Nephron progenitor cell (in vitro differentiated cells): Measurements from ENCODE around the gene NTMT1.
A peak's percentile ranks its signal among the peaks of the same experiment; 100 is the strongest.

Experiments
- DNase-seq: peaks from one replicate; pipeline ENCODE4 v3.0.0; 2021
- H3K27ac Mint-ChIP-seq: 2 replicates; pipeline ENCODE4 v1.8.0; 2021; ENCODE audit warnings: mild to moderate bottlenecking, moderate library complexity, mixed read lengths
- H3K27me3 Mint-ChIP-seq: 2 replicates; pipeline ENCODE4 v1.8.0; 2021; ENCODE audit warnings: mild to moderate bottlenecking, low read depth, mixed read lengths; ENCODE audit not compliant: poor library complexity
- H3K36me3 Mint-ChIP-seq: 2 replicates; pipeline ENCODE4 v1.8.0; 2021; ENCODE audit warnings: low read depth, mixed read lengths
- H3K4me1 Mint-ChIP-seq: 2 replicates; pipeline ENCODE4 v1.8.0; 2021; ENCODE audit warnings: mixed read lengths
- H3K4me3 Mint-ChIP-seq: 2 replicates; pipeline ENCODE4 v1.8.0; 2021; ENCODE audit warnings: mild to moderate bottlenecking, moderate library complexity, mixed read lengths
- H3K9me3 Mint-ChIP-seq: 2 replicates; pipeline ENCODE4 v1.8.0; 2021; ENCODE audit warnings: mild to moderate bottlenecking, moderate library complexity, mixed read lengths
- TF ChIP-seq, protein P1 (sequence below): fragments of 200-600 bp; sonication (generic); IDR thresholded peaks from 2 replicates; pipeline ENCODE4 v1.5.0; 2021; ENCODE audit warnings: antibody characterized with exemption

The NTMT1 gene

GRCh38 chr9:129649726-129650679 is 24.0 kb downstream of the NTMT1 start:
- Mint-ChIP-seq H3K4me1 (peaks cover 81% of the 10 kb centered on the region), H3K27ac (peak overlapping the region; percentile 92), H3K27me3 (no peaks in the 10 kb centered on the region), H3K36me3 (no peaks in the 10 kb centered on the region), H3K4me3 (no peak overlapping the region), H3K9me3 (peaks cover 4% of the 10 kb centered on the region)
- TF ChIP-seq, protein P1, sequence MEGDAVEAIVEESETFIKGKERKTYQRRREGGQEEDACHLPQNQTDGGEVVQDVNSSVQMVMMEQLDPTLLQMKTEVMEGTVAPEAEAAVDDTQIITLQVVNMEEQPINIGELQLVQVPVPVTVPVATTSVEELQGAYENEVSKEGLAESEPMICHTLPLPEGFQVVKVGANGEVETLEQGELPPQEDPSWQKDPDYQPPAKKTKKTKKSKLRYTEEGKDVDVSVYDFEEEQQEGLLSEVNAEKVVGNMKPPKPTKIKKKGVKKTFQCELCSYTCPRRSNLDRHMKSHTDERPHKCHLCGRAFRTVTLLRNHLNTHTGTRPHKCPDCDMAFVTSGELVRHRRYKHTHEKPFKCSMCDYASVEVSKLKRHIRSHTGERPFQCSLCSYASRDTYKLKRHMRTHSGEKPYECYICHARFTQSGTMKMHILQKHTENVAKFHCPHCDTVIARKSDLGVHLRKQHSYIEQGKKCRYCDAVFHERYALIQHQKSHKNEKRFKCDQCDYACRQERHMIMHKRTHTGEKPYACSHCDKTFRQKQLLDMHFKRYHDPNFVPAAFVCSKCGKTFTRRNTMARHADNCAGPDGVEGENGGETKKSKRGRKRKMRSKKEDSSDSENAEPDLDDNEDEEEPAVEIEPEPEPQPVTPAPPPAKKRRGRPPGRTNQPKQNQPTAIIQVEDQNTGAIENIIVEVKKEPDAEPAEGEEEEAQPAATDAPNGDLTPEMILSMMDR: no peak
- DNase-seq: no peak

GRCh38 chr9:129650680-129651235 is 24.8 kb downstream of the NTMT1 start:
- TF ChIP-seq, protein P1: no peak
- no peak overlapping the region for H3K4me3 Mint-ChIP-seq
- no peaks in the 10 kb centered on the region for H3K36me3 Mint-ChIP-seq
- H3K4me1 Mint-ChIP-seq: peaks cover 81% of the 10 kb centered on the region
- no peaks in the 10 kb centered on the region for H3K27me3 Mint-ChIP-seq
- peaks cover 4% of the 10 kb centered on the region for H3K9me3 Mint-ChIP-seq
- DNase-seq: no peak
- H3K27ac Mint-ChIP-seq: no peak overlapping the region

GRCh38 chr9:129653823-129654553 is 28.0 kb downstream of the NTMT1 start:
- TF ChIP-seq, protein P1: no peak
- Mint-ChIP-seq H3K9me3 (no peaks in the 10 kb centered on the region), H3K27me3 (peaks cover 11% of the 10 kb centered on the region), H3K4me3 (peak overlapping the region; percentile 51), H3K36me3 (no peaks in the 10 kb centered on the region), H3K4me1 (peaks cover 69% of the 10 kb centered on the region), H3K27ac (peak overlapping the region; percentile 96)
- DNase-seq: peak; percentile 54

- TF ChIP-seq, protein P1: no peak
- peak overlapping the region; percentile 96 for H3K27ac Mint-ChIP-seq
- DNase-seq: peak; percentile 50
- peaks cover 11% of the 10 kb centered on the region for H3K27me3 Mint-ChIP-seq
- H3K4me1 Mint-ChIP-seq: peaks cover 65% of the 10 kb centered on the region
- no peaks in the 10 kb centered on the region for H3K36me3 Mint-ChIP-seq
- peaks cover 4% of the 10 kb centered on the region for H3K9me3 Mint-ChIP-seq
- H3K4me3 Mint-ChIP-seq: peak overlapping the region; percentile 51
Observed at GRCh38 chr9:129654554-129655040, 28.6 kb downstream of the NTMT1 start.

GRCh38 chr9:129655154-129655553 is 29.2 kb downstream of the NTMT1 start:
- peak; percentile 50 for DNase-seq
- TF ChIP-seq, protein P1: no peak
- Mint-ChIP-seq H3K4me3 (peak overlapping the region; percentile 42), H3K4me1 (peaks cover 59% of the 10 kb centered on the region), H3K36me3 (no peaks in the 10 kb centered on the region), H3K27ac (peak overlapping the region; percentile 96), H3K9me3 (peaks cover 4% of the 10 kb centered on the region), H3K27me3 (peaks cover 14% of the 10 kb centered on the region)
